Left colon (tissue), 2 donors: Measurements from ENCODE around the gene GALNT7. TPM values are rescaled to one million over a fixed set of nuclear protein-coding genes. Genes with fewer than 3 reads are reported as not detected.
A peak's percentile ranks its signal among the peaks of the same experiment; 100 is the strongest.

Source experiments
- ATAC-seq: fragments of 200-7000 bp; cut with Tn5 transposase; one replicate; pipeline ENCODE4 v1.9.1; 2020; ENCODE audit warnings: mild to moderate bottlenecking, moderate library complexity
- DNase-seq, 2 donors: peaks; one replicate each; pipeline ENCODE4 v3.0.0-alpha.2; 2020
- intact Hi-C, 2 donors: fragments of 100-400 bp; cut with DNase I in 1 of 2; cut with micrococcal nuclease in 1 of 2; formaldehyde crosslinking; loops; one replicate each; pipeline versions ENCODE4 v1.11.2 to v1.14.0; 2022; cut with DNase I, micrococcal nuclease
- total RNA-seq, 2 donors: library from RNA; stranded (reverse); fragmentation: NEBNext Ultra II Directional; extraction: Animal tissue kit (Norgen Biotek cat#: 25700); gene quantifications; one replicate each; pipeline ENCODE4 v1.2.1, GENCODE V29; 2021
- donor health status: DM: no; HTN: no; CAD: no.
- donor health status: DM: yes; HTN: yes; CAD: no.

Gene GALNT7
- total RNA-seq, 2 donors from 2014 or later, result 138 to 143 TPM

DNA sequence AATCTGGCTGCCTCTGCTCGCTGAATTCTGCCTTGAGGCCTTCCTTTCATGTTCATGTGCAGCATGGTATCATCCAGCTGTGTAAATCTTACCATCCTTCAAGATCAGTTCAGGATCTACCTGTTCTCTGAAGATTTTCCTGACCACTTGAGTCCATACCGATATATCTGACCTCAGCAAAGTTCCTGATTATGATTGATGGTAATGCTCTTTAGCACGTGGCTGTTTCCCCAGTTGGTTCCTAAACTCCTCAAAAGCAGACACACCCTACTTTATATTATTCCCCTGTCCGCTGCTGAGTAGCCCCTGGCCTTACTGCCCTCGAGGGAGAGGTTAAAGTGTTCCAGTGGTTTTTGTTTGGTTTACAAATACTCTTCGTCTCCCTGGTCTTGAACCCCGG lies 20.0 kb downstream of the GALNT7 start:
- intact Hi-C loops, result no loop called here
- ATAC-seq (no peak), DNase-seq (no peak)

DNA sequence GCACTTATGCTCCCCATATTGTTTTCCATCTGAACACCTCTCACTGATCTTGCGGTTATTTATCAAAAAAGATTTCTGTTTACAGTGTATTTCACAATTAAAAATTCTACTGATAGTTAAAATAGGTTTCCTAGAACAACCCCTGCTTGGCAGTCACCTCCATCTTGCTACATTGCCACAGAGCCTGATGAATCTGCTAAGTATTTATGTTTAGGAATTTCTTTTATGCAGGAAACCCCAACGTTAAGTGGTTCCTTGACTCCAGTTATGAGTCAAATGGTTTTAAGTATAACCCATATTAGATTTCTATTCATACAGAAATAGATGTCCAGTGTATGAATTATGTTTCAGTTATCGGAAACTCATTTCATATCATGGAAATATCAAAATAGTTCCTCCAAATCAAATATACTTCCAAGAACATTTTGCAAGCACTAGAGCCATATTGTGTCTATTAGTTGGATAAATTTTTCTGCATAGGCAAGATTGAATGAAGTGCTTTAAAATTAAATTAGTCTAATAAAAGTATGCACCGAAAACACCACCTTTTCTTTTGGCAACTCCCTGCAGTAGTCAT lies 20.6 kb downstream of the GALNT7 start:
- intact Hi-C loops, result no loop called here
- ATAC-seq (no peak), DNase-seq (no peak)

DNA sequence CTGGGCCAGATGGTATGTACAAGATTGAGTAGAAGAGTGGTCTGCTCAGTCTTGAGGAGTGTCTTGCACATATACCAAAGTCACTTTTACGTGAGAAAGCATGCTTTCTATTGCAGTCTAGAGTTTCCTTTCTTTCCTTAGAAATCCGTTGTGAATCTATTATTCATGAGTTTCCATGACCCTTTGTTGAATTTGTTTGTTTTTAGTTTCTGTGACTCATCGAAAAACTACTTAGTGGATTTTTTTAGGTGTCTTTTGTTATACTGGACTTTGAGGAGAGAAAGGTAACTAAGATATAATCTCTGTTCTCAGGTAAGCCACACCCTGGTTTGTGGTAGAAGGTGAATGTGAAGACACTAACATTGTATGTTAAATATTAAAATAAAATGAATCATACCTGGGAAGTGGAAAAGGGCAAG lies 23.0 kb downstream of the GALNT7 start:
- intact Hi-C loops, result no loop called here
- DNase-seq (no peak), ATAC-seq (peak; percentile 88)

DNA sequence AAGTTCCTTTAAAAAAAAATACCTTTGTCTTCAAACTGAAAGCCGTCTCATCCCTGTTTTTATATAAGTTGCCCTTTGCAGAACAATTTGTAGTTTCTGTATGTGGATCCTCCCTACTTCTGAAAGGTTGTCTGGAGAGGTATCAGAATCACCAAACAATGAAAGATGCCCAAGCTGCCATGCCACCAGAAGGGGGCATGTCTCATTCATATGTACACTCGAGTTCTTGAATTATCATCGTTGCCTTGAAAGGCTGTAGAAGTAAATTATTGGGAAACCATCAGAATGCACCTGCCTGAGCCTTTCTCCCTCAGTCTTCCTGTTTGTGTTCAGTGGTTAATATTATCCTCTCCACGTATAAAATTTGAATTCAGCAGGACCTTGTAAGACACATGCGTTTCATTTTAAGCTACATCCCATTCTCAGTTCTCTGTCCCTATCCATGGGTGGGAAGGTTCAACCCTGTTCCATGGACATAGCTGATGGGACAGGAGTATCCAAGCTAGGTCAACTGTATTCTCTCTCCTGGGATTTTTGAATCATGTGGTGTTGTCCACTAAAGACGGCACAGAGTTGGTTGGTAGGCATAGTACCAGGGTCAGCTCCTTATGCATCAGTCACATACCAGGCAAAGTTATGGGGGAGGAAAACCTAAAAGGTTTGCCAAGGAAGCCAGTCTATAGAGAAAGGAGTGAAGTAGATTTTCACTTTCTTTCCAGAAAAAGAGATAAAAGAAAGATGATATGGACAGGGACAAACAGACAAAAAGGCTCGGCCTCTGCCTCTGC lies 24.0 kb downstream of the GALNT7 start:
- intact Hi-C loops, result no loop called here
- peak; percentile 27 for ATAC-seq
- no peak for DNase-seq

DNA sequence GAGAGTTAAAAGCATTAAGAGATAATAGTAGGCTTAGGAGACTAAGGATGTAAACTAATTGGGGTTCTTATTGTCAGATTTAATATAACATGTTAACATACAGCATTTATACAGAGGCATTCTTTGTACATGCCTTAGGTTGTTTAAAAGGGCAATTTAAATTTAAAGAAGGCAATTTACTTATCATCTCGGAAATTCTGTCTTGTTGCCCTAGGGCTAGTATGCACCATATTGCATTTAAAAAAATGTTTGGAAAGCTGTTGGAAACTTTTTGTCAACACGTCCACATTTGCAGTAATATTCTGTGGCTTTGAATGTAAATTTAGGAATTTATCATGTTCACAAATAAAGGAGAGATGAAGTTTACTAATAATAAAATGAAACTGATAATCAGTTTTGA lies 25.5 kb downstream of the GALNT7 start:
- ATAC-seq (no peak), DNase-seq (no peak)
- intact Hi-C loops, result no loop called here

DNA sequence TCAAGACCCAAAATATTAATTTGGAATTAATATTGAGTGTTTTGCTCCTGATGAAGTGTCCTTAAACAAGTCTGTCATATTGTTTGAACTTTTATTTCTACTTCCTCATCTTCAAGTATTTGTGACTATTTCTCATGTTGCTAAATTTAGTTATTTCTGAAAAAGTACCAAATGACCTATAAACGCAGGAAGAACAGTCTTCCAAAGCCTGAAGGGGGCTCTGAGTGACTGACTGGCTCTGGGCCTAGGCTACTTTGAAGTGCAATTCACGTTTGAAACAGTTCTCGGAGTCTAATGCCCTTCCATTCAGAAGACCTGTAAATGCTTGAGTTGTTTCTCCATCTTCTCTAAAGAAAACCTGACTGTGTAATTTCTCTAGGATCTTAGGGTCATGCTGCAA lies 26.5 kb downstream of the GALNT7 start:
- intact Hi-C loops, result no loop called here
- ATAC-seq, result no peak
- DNase-seq, result no peak

DNA sequence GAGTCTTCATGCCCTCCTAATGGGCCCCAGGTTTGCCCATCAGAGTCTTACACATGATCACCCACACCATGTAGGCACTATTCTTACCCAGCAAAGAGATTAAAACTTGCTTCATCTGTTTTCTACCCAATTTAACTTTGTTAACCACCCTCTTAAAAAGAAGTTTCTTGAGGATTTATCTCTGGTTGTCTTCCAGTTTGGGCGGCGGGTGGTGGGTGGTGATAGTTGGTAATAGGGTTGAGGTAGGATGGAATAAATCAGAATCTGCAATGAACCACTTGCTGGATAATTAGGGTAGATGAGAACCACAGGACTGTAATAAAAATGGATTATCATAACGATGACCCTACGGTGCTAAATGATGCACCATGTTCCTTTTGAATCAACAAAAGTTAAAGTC lies 30.9 kb downstream of the GALNT7 start:
- intact Hi-C loops, result no loop called here
- DNase-seq, result no peak
- ATAC-seq, result no peak

DNA sequence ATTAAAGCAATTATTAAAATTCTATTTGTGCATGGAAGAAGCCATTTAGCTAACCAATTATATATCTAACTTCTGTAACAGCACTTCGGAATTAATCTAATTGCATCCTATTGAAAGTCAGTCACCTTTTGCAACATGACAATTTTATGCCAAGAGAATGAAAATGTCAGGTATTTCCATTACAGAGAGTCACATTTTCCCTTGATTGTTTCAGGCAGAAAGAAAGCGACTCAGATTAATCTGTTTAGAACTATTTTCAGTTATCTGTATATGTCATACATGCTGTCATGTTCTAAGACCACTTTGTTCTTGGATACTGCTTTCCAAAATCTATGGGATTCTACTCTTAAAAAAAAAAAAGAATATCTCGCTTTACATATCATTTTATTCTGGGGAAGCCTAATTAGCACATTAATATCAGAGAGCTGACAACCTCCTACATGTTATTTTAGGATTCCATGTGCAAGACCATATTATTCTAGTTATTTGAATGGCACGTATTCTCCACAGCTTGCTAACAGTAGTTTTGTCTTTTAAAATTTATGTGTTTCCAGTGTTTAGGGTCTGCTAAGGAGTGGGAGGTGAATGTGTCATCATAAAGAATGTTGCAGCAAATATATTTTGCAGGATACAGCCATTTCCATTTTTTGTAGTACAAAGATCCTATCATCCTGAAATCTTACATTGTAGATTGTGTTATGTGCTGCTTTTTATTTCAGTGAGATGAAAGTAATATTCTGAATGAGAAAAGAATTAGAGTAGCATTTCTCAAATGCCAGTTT lies 31.7 kb downstream of the GALNT7 start:
- intact Hi-C loops, result no loop called here
- DNase-seq, result no peak
- no peak for ATAC-seq

DNA sequence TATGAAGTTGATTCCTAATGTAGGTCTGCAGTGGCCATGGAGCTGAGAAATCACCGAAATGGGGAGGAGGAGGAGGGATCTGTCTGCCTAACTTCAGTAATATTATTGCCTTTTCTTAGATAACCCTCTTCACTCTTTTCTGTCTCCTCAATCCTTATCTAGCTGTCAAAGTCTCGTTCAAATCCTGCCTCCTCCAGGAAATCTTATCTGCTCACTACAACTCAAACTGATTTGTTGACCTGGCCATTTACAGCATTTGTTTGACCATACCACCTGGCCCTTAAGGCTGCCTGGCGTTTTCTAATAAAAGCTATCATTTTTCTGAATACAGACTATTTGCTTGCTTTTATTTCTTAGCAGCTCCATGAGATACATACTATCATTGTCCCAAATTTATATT lies 33.8 kb downstream of the GALNT7 start:
- intact Hi-C loops, result no loop called here
- no peak for ATAC-seq
- no peak for DNase-seq

DNA sequence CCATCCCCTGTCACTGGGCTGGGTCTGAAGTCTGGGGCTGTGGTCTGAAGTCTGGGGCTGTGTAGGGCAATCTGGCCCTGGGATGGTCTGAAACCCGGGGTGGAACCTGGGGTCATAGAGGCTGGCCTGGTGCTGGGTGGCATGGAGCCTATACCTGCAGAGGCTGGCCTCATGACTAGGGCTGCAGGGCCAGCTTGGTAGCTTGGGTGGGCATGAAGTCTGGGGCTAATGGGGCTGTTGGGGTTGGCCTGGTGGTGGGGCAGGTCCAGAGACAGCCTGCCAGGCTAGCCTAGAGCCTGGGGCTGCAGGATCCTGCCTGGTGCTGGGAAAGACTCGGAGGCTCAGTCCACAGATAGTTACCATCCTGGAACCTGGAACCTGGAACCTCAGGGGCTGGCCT lies 37.0 kb downstream of the GALNT7 start:
- ATAC-seq, result no peak
- no peak for DNase-seq
- intact Hi-C loops, result no loop called here

DNA sequence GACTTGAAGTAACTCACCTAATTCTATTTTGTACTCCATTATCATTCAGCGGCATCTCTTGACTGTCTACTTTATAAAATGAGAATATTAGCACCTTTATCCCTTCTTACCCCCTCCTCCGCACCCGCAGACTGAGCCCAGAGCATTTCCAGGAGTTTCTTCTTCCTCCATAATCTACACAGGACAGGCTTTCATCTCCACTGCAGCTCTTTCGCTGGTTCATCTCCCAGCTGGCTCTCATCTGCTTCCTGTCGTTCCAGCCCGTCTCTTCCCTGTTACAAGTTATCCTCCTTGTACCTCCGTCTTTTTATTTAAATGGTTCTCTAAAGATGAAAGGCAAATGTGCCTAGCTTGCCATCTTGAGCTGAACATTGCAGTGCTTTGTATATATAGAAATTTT lies 39.8 kb downstream of the GALNT7 start:
- intact Hi-C loops, result no loop called here
- ATAC-seq, result no peak
- no peak for DNase-seq

DNA sequence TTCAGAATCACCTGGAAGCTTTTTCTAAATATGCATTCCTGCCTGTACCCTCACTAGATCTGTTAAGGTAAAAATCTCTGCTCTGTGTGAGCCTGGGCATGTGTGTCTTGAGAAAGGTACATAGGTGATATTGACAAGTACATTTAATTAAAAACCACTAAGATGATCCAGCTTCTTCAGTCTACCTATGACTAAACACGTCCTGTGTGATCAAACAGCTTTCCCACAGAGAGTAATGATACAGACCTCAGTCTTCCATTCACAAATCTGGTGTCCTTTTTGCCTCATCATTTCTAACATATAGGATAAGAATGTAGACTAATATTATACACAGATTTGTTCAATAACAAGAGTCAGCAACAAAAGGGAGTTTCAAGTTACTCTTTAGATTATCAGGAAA lies 42.6 kb downstream of the GALNT7 start:
- DNase-seq (no peak), ATAC-seq (no peak)
- intact Hi-C loops, result no loop called here

DNA sequence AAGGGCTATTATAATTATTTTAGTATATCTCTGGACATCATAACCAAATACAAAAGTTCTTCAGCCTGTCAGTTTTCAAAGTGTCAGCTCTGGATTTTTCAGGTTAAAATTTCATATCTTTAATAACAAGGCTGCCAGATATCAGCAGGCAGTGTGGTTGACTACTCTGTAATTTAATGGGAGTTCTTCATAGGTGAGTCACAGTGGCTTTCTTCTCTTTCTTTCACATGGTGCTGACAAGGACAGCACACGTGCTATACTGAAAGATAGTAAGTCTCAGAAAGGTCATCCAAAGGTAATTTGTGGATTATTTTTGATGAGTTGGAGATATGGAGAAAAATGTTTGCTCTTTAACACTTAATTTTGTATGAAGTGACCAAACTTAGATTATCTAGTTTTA lies 43.2 kb downstream of the GALNT7 start:
- peak; percentile 71 for ATAC-seq
- DNase-seq, result no peak
- intact Hi-C loops, result no loop called here

DNA sequence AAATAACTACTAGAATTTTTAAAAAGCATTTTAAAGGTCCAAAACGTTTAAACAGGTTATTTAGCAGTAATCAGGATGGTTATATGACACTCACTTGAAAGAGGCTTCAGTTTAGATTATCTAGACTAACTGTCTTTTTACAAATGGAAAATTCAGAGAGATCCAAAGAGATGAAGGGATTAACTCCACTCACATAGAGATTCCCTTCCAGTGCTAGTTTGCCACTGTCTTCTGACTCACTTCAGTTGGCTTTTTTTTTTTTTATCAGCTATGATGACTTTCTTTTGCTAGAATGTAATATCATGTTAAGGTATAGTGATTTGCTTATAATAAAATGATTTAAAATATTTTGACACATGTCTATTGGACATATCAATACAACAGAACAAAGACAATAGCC lies 43.8 kb downstream of the GALNT7 start:
- intact Hi-C loops, result no loop called here
- no peak for ATAC-seq
- DNase-seq, result no peak

DNA sequence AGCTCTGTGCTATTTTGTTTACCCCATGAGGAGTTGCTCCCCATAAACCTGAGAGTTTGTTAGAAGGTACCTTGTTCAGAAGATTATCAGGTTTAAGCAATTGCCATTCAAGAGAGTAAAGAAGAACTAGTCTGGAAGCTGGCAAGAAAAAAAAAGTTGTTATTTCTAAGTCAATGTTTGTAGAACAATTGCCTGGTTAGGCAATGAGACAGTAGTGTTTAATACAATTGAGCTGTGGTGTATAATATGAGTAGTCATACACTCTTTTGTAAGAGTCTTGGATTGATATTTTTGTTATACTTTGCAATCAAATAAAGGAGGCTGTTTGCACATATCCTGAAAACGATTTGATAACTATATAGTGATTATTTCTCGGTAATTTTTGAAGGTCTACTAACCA lies 44.7 kb downstream of the GALNT7 start:
- no peak for DNase-seq
- no peak for ATAC-seq
- intact Hi-C loops, result no loop called here

DNA sequence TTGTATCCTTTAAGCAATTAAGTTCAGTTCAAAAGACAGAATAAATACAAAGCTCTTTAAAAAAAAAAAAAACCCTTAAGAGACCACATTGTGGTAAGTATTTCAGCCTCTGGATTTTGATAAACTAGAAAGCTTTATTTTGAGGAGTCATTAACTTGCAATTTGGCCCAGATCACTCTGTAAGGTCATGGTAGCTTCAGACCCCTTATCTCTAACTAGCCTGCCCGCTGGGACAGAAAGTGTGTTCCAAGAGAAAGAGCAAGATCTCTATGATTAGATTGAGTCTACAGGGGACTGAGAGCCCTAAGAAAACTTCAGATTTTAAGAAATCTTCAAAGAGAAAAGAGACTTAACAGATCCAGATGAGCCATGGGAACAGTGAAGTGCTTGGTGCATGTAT lies 45.6 kb downstream of the GALNT7 start:
- no peak for ATAC-seq
- intact Hi-C loops, result no loop called here
- no peak for DNase-seq

DNA sequence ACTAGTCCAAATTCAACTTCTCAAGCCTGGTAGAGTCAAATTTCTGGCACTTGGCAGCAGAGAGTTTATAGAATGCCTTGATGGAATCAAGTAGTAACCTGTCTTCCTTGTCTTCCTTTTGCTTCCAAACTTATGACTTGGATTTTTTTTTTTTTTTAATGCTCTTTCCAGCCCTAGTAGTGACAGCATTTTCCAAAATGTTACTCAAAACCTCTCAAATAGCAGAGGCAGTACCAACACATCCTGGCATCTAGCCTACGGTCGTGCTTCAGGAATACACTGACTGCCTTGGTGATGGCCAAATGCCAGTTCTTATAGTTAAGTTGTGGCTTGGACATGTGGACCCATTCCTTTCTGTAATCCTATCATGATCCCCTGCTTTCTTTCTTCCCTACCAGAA lies 46.0 kb downstream of the GALNT7 start:
- intact Hi-C loops, result no loop called here
- ATAC-seq (no peak), DNase-seq (no peak)

DNA sequence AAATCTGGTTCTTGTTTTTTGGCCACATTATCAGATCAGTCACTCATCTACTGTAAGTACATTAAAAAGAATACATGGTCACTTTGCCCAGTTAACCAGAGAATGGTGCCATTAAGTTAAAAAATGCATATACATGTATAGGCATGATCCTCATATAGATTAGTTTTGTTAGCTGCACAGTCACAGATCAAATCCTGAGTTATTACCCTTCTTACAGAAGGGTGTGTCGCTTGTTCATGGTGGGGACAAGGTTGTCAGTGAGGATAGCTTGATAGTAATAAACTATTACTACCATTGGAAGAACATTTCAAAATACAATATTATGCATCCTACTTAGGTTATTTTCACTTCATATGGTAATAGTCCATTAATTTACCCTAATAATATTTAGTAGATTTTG lies 48.5 kb downstream of the GALNT7 start:
- ATAC-seq (peak; percentile 71), DNase-seq (no peak)
- intact Hi-C loops, result no loop called here

DNA sequence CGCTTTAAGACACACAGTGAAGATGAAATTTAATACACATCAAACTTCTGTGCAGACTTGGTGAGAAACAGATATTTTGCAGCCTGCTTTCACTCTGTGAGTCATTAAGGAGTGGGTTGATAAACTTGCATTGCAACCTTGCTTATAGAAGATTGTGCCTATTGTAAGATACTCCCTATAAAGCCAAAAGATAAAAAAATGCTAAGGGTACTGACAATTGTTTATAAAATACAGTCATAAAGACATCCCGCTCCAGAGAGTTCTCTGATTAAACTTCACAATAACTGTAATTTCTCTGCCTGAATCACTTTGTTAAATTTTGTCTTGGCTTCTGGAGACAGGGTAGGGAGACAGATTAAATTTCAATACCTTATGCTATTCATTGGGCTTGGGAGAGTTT lies 49.1 kb downstream of the GALNT7 start:
- intact Hi-C loops, result no loop called here
- DNase-seq (no peak), ATAC-seq (peak; percentile 31)

DNA sequence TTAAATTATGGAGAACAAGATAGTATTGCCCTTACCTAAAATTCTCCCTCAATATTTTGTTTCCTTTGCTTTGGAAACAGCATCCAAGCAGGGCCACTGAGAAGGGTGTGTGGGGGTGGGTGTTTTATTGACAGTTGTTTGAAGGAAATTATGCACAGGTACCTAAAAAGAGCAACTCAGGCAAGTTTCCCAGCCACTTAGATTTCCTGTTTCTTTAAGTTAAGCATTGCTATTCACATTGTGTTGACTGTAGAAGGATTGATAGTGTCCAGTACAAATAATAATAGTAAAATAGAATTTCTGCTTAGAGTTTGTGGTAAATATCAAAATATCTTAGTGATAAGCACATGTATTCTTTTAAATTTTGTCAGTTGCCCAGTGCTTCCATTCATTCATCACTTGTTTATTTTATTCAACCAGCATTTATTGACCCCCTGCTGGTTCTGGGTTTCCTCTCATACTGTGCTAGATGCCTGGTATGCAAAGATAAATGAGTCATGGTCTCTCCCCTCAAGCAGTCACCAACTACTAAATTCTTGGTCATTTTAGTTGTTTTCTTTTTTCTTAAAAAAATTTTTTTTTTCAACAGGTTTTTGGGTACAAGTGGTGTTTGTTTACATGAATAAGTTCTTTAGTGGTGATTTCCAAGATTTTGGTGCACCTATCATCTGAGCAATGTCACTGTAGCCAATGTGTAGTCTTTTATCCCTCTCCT lies 50.0 kb downstream of the GALNT7 start:
- ATAC-seq (no peak), DNase-seq (no peak)
- intact Hi-C loops, result no loop called here
